Activated T-cell treated with anti-CD3 and anti-CD28 coated beads, Interleukin-2, amount 50 U/mL, for 4 hours (primary cell): ENCODE measurements around the gene RBM11. TPM values are rescaled to one million over a fixed set of nuclear protein-coding genes. Genes with fewer than 3 reads are reported as not detected.

Source experiments
- total RNA-seq, 3 donors: library from RNA; stranded (reverse); gene quantifications; one replicate each; pipeline ENCODE4 v1.2.1, GENCODE V29; 2021

RBM11 gene
- total RNA-seq, 3 donors from 2014 or later: 2.1 to 2.8 (median 2.3) TPM

Other genes starting within 250 kb of the RBM11 start
- not detected for gene LIPI, start 5.2 kb upstream of the RBM11 start, total RNA-seq
- 10 to 100 TPM; 31.8 to 47.0 (median 41.0) TPM for gene HSPA13, start 167.0 kb downstream of the RBM11 start, total RNA-seq